Panc1 (cell line): ENCODE results near the gene TRIO.

Experiments used
- POLR2AphosphoS5 ChIP-seq: IDR thresholded peaks from 2 replicates; pipeline ENCODE4 v1.6.1; 2012; ENCODE audit warnings: mild to moderate bottlenecking, low read depth, low read length, moderate library complexity
- REST ChIP-seq, 2 experiments: IDR thresholded peaks; 2 replicates each; pipeline ENCODE4 v1.6.1; 2011 to 2012; ENCODE audit warnings: low read depth in 2 of 2, control low read depth in 1 of 2, low read length in 1 of 2, mild to moderate bottlenecking in 1 of 2, moderate library complexity in 1 of 2; ENCODE audit not compliant: insufficient read depth in 1 of 2
- SIN3A ChIP-seq: IDR thresholded peaks from 2 replicates; pipeline ENCODE4 v1.6.1; 2012; ENCODE audit warnings: low read depth, mild to moderate bottlenecking, low read length, moderate library complexity, borderline replicate concordance; ENCODE audit not compliant: insufficient read depth
- TCF7L2 ChIP-seq: IDR thresholded peaks from 2 replicates; pipeline ENCODE4 v1.6.1; 2011; ENCODE audit warnings: mild to moderate bottlenecking, low read depth, low read length, inconsistent platforms
- TF ChIP-seq, protein P1 (sequence below): fragments of 450-650 bp; IDR thresholded peaks from 2 replicates; pipeline ENCODE4 v1.5.1; 2017; ENCODE audit warnings: mild to moderate bottlenecking

DNA sequence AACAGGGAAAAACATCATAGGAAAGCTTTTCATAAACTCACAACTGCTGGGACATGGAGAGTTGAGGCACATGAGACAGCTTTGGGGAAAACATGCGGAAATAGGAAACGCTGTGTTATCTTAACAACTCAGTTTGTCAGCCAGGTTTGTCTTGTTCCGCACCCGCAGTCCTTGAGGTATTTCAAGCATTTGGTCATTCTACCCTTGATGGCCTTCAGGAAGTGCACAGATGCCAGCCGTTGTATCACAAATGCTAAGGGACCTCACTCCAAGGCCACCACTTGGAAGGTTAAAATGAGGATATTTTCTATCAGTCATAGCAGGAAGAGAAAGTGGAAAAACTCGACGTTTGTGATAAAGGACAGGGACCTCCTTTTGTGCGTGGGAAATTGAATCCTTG lies 83.8 kb downstream of the TRIO start:
- TF ChIP-seq, protein P1, sequence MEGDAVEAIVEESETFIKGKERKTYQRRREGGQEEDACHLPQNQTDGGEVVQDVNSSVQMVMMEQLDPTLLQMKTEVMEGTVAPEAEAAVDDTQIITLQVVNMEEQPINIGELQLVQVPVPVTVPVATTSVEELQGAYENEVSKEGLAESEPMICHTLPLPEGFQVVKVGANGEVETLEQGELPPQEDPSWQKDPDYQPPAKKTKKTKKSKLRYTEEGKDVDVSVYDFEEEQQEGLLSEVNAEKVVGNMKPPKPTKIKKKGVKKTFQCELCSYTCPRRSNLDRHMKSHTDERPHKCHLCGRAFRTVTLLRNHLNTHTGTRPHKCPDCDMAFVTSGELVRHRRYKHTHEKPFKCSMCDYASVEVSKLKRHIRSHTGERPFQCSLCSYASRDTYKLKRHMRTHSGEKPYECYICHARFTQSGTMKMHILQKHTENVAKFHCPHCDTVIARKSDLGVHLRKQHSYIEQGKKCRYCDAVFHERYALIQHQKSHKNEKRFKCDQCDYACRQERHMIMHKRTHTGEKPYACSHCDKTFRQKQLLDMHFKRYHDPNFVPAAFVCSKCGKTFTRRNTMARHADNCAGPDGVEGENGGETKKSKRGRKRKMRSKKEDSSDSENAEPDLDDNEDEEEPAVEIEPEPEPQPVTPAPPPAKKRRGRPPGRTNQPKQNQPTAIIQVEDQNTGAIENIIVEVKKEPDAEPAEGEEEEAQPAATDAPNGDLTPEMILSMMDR = no peak
- TF ChIP-seq REST (IDR thresholded peaks at IDR 0.05; ENCODE audit: insufficient read depth in 1 of 2, low read depth in 2 of 2, low read length in 1 of 2) (no peak), POLR2AphosphoS5 (no peak), SIN3A (no peak), TCF7L2 (no peak)
